Natural killer cell (primary cell): ENCODE measurements around the gene MINDY2. TPM values are rescaled to one million over a fixed set of nuclear protein-coding genes. Genes with fewer than 3 reads are reported as not detected.
"Not testable (repeated sequence)": the region's sequence is repeated elsewhere in the genome, so short reads cannot be mapped to it uniquely, and the experiment has no call there.

Source experiments
- ATAC-seq, 3 donors: fragments of 150-1000 bp in 2 of 3; fragments of 200-7000 bp in 1 of 3; cut with Tn5 transposase; 1 replicate in 1 of 3; 2 replicates in 2 of 3; pipeline ENCODE4 v1.10.0; 2021; ENCODE audit warnings: mild to moderate bottlenecking in 2 of 3, moderate library complexity in 2 of 3
- DNase-seq, 2 donors: peaks; one replicate each; pipeline versions ENCODE4 v3.0.0 to v3.0.0-alpha.2; 2013 to 2021; ENCODE audit warnings: mixed read lengths in 1 of 2
- H3K27ac ChIP-seq: one replicate; pipeline ENCODE4 v1.5.1; 2013; ENCODE audit warnings: mild to moderate bottlenecking, low read length
- H3K27me3 ChIP-seq: one replicate; pipeline ENCODE4 v1.6.1; 2013; ENCODE audit warnings: low read length; ENCODE audit not compliant: control insufficient read depth, insufficient read depth
- H3K36me3 ChIP-seq: one replicate; pipeline ENCODE4 v1.6.1; 2013; ENCODE audit warnings: low read length; ENCODE audit not compliant: control insufficient read depth, insufficient read depth
- H3K4me1 ChIP-seq: one replicate; pipeline ENCODE4 v1.6.1; 2013; ENCODE audit warnings: low read length; ENCODE audit not compliant: control insufficient read depth, insufficient read depth
- H3K4me3 ChIP-seq: one replicate; pipeline ENCODE4 v1.5.1; 2013; ENCODE audit warnings: low read length
- H3K9me3 ChIP-seq: one replicate; pipeline ENCODE4 v1.6.1; 2013; ENCODE audit warnings: low read length; ENCODE audit not compliant: control insufficient read depth, insufficient read depth
- H3K27ac Mint-ChIP-seq, 2 donors: one replicate each; pipeline ENCODE4 v1.8.0; 2022; ENCODE audit warnings: mild to moderate bottlenecking in 2 of 2, mixed read lengths in 2 of 2, moderate library complexity in 1 of 2
- H3K27me3 Mint-ChIP-seq, 2 donors: one replicate each; pipeline ENCODE4 v1.8.0; 2022; ENCODE audit warnings: low read depth in 2 of 2, mixed read lengths in 2 of 2
- H3K36me3 Mint-ChIP-seq: one replicate; pipeline ENCODE4 v1.8.0; 2022; ENCODE audit warnings: mixed read lengths
- H3K4me1 Mint-ChIP-seq, 2 donors: one replicate each; pipeline ENCODE4 v1.8.0; 2022; ENCODE audit warnings: mixed read lengths in 2 of 2
- H3K4me3 Mint-ChIP-seq: one replicate; pipeline ENCODE4 v1.8.0; 2022; ENCODE audit warnings: mild to moderate bottlenecking, moderate library complexity, mixed read lengths
- H3K9me3 Mint-ChIP-seq, 2 donors: one replicate each; pipeline ENCODE4 v1.8.0; 2022; ENCODE audit warnings: mixed read lengths in 2 of 2
- WGBS: methylation state at CpG from one replicate; pipeline ENCODE4 v1.1.7; 2013; ENCODE audit warnings: missing lambda C conversion rate; ENCODE audit not compliant: insufficient coverage; 5-methylcytosine and 5-hydroxymethylcytosine counted together
- intact Hi-C: fragments of 100-400 bp; cut with micrococcal nuclease; formaldehyde crosslinking; loops from one replicate; pipeline ENCODE4 v1.14.2; 2022
- total RNA-seq, 4 donors: library from RNA; stranded (reverse); fragments of 120-200 nt in 1 of 4; gene quantifications; one replicate each; pipeline versions ENCODE4 v1.2.3 to v1.2.4, GENCODE V29; 2013 to 2022
- TF ChIP-seq, protein P1 (sequence below): fragments of 200-600 bp; IDR thresholded peaks from one replicate; pipeline ENCODE4 v1.8.0; 2022; ENCODE audit warnings: antibody characterized with exemption

The MINDY2 gene
- total RNA-seq, 3 donors from 2014 or later (not counting 1 experiment from before 2014, with no cell fraction given), result 16.3 to 18.7 (median 18.3) TPM

- H3K36me3 ChIP-seq, result peaks cover 10% of the 10 kb centered on the region
Measured at GRCh38 chr15:58830556-58830955, 59.5 kb downstream of the MINDY2 start.

GRCh38 chr15:58833681-58834426, 62.8 kb downstream of the MINDY2 start:
- 33% methylated on average over 8 of the region's 9 CpGs for WGBS
- not testable (repeated sequence) for H3K36me3 Mint-ChIP-seq

More at GRCh38 chr15:58830556-58830955, 59.5 kb downstream of the MINDY2 start:
- Histone ChIP-seq H3K4me1 (no peaks in the 10 kb centered on the region), H3K4me3 (no peak overlapping the region), H3K9me3 (no peaks in the 10 kb centered on the region), H3K27me3 (no peaks in the 10 kb centered on the region), H3K27ac (no peak overlapping the region)
- H3K27ac Mint-ChIP-seq, result no peak overlapping the region
- no peak overlapping the region for H3K4me3 Mint-ChIP-seq
- TF ChIP-seq, protein P1, sequence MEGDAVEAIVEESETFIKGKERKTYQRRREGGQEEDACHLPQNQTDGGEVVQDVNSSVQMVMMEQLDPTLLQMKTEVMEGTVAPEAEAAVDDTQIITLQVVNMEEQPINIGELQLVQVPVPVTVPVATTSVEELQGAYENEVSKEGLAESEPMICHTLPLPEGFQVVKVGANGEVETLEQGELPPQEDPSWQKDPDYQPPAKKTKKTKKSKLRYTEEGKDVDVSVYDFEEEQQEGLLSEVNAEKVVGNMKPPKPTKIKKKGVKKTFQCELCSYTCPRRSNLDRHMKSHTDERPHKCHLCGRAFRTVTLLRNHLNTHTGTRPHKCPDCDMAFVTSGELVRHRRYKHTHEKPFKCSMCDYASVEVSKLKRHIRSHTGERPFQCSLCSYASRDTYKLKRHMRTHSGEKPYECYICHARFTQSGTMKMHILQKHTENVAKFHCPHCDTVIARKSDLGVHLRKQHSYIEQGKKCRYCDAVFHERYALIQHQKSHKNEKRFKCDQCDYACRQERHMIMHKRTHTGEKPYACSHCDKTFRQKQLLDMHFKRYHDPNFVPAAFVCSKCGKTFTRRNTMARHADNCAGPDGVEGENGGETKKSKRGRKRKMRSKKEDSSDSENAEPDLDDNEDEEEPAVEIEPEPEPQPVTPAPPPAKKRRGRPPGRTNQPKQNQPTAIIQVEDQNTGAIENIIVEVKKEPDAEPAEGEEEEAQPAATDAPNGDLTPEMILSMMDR, result no peak
- H3K36me3 Mint-ChIP-seq, result peaks cover 7% of the 10 kb centered on the region
- DNase-seq (no peak), ATAC-seq (no peak)
- H3K9me3 Mint-ChIP-seq, result no peaks in the 10 kb centered on the region
- no peaks in the 10 kb centered on the region for H3K4me1 Mint-ChIP-seq
- 100% methylated on average over 2 of the region's 2 CpGs for WGBS
- intact Hi-C loops, result no loop called here
- H3K27me3 Mint-ChIP-seq, result no peaks in the 10 kb centered on the region

GRCh38 chr15:58839485-58839884, 68.4 kb downstream of the MINDY2 start:
- TF ChIP-seq, protein P1, result no peak

More at GRCh38 chr15:58833681-58834426, 62.8 kb downstream of the MINDY2 start:
- H3K9me3 Mint-ChIP-seq, H3K9me3 ChIP-seq, DNase-seq, H3K4me1 Mint-ChIP-seq, H3K4me3 ChIP-seq, H3K27ac ChIP-seq, H3K27ac Mint-ChIP-seq, ATAC-seq, H3K27me3 ChIP-seq, intact Hi-C loops, H3K4me3 Mint-ChIP-seq, H3K36me3 ChIP-seq, H3K27me3 Mint-ChIP-seq, H3K4me1 ChIP-seq: not testable (repeated sequence)

GRCh38 chr15:58840048-58840447, 68.9 kb downstream of the MINDY2 start:
- Mint-ChIP-seq H3K4me1 (no peaks in the 10 kb centered on the region), H3K27ac (no peak overlapping the region), H3K27me3 (no peaks in the 10 kb centered on the region), H3K36me3 (no peaks in the 10 kb centered on the region), H3K9me3 (no peaks in the 10 kb centered on the region), H3K4me3 (no peak overlapping the region)
- intact Hi-C loops, result no loop called here
- Histone ChIP-seq H3K4me3 (no peak overlapping the region), H3K27me3 (no peaks in the 10 kb centered on the region), H3K9me3 (no peaks in the 10 kb centered on the region), H3K27ac (no peak overlapping the region), H3K36me3 (peaks cover 2% of the 10 kb centered on the region), H3K4me1 (no peaks in the 10 kb centered on the region)
- over 99% methylated on average over 8 of the region's 8 CpGs for WGBS
- ATAC-seq, result no peak
- TF ChIP-seq, protein P1, result no peak
- DNase-seq, result no peak

More at GRCh38 chr15:58839485-58839884, 68.4 kb downstream of the MINDY2 start:
- 83% methylated on average over 1 of the region's 1 CpG for WGBS
- H3K9me3 Mint-ChIP-seq, result no peaks in the 10 kb centered on the region
- intact Hi-C loops, result no loop called here
- no peaks in the 10 kb centered on the region for H3K36me3 Mint-ChIP-seq
- H3K4me1 ChIP-seq, result no peaks in the 10 kb centered on the region
- no peak for ATAC-seq
- H3K4me3 ChIP-seq, result no peak overlapping the region
- H3K36me3 ChIP-seq, result peaks cover 2% of the 10 kb centered on the region
- H3K27me3 ChIP-seq, result no peaks in the 10 kb centered on the region
- H3K4me1 Mint-ChIP-seq, result no peaks in the 10 kb centered on the region
- H3K27ac Mint-ChIP-seq, result no peak overlapping the region
- no peaks in the 10 kb centered on the region for H3K27me3 Mint-ChIP-seq
- no peak overlapping the region for H3K27ac ChIP-seq
- DNase-seq, result peak in 1 of 2 donors; percentile 14
- H3K4me3 Mint-ChIP-seq, result no peak overlapping the region
- no peaks in the 10 kb centered on the region for H3K9me3 ChIP-seq
